K562 (cell line): ENCODE results near the gene POR.

Source experiments
- JUND ChIP-seq, 2 experiments: IDR thresholded peaks; 2 replicates in 1 of 2; 3 replicates in 1 of 2; pipeline ENCODE4 v1.6.1; 2011; ENCODE audit warnings: borderline replicate concordance in 2 of 2, low read depth in 2 of 2, low read length in 2 of 2, improper control_type of control experiment in 1 of 2, missing biosample characterization in 1 of 2, missing genetic modification characterization in 1 of 2, missing genetic modification reagents in 1 of 2
- MAZ ChIP-seq, 2 experiments: fragments of 450-650 bp in 1 of 2; sonication (generic) in 1 of 2; formaldehyde crosslinking; IDR thresholded peaks in 1 of 2; conservative IDR thresholded peaks in 1 of 2; 2 replicates each; pipeline versions ENCODE4 v1.4.0 to v1.5.0; 2020; ENCODE audit warnings: mild to moderate bottlenecking in 1 of 2, missing genetic modification reagents in 1 of 2
- TF ChIP-seq, protein P1 (sequence below), 2 experiments: fragments of 450-650 bp; IDR thresholded peaks; 2 replicates each; pipeline ENCODE4 v1.6.1; 2018; ENCODE audit warnings: mild to moderate bottlenecking in 2 of 2, low read depth in 1 of 2; ENCODE audit not compliant: partially characterized antibody in 2 of 2
- TF ChIP-seq, protein P2 (sequence below): fragments of 250-450 bp; sonication (Bioruptor Pico); IDR thresholded peaks from 2 replicates; pipeline ENCODE4 v1.6.1; 2021; ENCODE audit warnings: mild to moderate bottlenecking

DNA sequence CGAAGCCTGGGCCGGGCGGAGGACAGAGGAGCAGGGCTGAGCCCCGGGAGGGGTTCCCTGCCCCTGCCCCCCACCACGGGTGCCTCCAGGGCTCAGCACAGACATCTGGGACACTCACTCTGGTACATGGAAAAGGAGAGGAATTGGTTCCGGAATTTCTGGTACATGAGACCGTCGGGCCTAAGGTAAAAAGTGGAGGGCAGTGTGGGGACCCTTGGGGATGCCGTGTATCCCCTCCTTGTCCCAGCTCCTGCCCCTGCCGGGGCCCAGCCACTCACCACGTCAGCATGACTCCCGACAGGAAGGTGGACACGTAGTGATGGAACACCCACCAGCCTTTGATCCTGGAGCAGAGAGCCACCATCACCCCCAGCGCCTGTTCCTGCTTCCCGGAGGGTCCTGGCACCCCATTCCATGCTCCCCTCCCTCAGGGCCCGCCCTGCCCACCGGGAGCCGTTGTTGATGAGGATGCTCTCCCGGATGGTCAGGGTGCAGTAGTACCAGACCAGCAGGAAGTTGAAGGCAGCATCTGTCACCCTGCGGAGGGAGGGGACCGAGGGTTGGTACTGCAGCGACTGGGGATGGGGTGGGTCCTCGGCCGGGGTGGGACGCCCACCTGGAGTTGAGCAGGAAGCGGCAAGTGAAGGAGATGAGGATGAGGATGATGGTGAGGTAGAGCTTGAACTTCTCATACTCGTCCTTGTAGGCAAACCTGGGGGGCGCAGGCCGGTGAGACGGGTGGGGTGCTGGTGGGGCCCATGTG lies 73.0 kb downstream of the POR start:
- TF ChIP-seq, protein P1, sequence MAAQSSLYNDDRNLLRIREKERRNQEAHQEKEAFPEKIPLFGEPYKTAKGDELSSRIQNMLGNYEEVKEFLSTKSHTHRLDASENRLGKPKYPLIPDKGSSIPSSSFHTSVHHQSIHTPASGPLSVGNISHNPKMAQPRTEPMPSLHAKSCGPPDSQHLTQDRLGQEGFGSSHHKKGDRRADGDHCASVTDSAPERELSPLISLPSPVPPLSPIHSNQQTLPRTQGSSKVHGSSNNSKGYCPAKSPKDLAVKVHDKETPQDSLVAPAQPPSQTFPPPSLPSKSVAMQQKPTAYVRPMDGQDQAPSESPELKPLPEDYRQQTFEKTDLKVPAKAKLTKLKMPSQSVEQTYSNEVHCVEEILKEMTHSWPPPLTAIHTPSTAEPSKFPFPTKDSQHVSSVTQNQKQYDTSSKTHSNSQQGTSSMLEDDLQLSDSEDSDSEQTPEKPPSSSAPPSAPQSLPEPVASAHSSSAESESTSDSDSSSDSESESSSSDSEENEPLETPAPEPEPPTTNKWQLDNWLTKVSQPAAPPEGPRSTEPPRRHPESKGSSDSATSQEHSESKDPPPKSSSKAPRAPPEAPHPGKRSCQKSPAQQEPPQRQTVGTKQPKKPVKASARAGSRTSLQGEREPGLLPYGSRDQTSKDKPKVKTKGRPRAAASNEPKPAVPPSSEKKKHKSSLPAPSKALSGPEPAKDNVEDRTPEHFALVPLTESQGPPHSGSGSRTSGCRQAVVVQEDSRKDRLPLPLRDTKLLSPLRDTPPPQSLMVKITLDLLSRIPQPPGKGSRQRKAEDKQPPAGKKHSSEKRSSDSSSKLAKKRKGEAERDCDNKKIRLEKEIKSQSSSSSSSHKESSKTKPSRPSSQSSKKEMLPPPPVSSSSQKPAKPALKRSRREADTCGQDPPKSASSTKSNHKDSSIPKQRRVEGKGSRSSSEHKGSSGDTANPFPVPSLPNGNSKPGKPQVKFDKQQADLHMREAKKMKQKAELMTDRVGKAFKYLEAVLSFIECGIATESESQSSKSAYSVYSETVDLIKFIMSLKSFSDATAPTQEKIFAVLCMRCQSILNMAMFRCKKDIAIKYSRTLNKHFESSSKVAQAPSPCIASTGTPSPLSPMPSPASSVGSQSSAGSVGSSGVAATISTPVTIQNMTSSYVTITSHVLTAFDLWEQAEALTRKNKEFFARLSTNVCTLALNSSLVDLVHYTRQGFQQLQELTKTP (IDR thresholded peaks at IDR 0.05; ENCODE audit: low read depth in 1 of 2, partially characterized antibody in 2 of 2): no peak
- TF ChIP-seq, protein P2, sequence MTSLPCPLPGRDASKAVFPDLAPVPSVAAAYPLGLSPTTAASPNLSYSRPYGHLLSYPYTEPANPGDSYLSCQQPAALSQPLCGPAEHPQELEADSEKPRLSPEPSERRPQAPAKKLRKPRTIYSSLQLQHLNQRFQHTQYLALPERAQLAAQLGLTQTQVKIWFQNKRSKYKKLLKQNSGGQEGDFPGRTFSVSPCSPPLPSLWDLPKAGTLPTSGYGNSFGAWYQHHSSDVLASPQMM (CRISPR knock-in tag): no peak
- TF ChIP-seq MAZ (CRISPR knock-in tag; conservative IDR thresholded peaks at IDR 0.05 in 1 of 2, IDR thresholded peaks at IDR 0.05 in 1 of 2): no peak
- no peak for TF ChIP-seq JUND (IDR thresholded peaks at IDR 0.05; ENCODE audit: borderline replicate concordance, low read depth, low read length)
- no peak for TF ChIP-seq JUND (tag; IDR thresholded peaks at IDR 0.05; ENCODE audit: borderline replicate concordance, low read depth, low read length)
